Testis (tissue), 2 donors: ENCODE data around the gene SKAP1.

ENCODE experiments used
- CTCF ChIP-seq, 3 experiments: fragments of 450-650 bp in 2 of 3; fragments of 200-600 bp in 1 of 3; sonication (generic) in 1 of 3; IDR thresholded peaks; one replicate each; pipeline ENCODE4 v1.5.1; 2016 to 2019; ENCODE audit warnings: antibody characterized with exemption in 3 of 3, mild to moderate bottlenecking in 2 of 3, moderate library complexity in 1 of 3
- POLR2A ChIP-seq: fragments of 450-650 bp; IDR thresholded peaks from one replicate; pipeline ENCODE4 v1.6.1; 2017; ENCODE audit warnings: antibody characterized with exemption, mild to moderate bottlenecking, moderate library complexity

DNA sequence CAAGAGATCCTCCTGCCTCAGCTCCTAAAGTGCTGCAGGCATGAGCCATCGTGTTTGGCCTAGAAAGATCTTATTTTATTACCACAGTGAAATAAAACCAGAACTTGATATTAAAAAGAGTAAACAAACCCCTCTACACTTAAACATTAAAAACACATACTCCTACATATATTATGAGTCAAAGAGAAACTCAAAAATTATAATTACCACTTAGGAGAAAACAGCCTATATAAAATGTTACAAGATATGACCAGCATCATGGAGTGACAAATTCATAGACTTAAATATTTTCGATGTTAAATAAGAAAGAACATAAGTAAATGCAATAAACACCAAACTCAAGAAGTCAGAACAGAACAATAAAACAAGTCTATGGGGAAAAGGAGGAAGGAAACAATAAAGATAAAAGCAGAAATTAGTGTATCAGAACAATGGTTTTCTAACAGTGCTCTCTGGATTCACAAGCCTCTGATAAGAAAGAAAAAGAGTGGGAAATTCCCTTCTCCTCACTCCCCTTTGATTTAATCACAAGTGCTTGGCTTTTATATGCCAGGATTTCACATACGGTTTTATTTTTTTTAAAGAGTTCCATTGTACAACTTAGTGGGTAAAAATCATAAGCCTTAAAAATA, 23.0 kb downstream of the SKAP1 start:
- TF ChIP-seq POLR2A: no peak
- TF ChIP-seq CTCF (IDR thresholded peaks at IDR 0.05): no peak
